ENCODE results near the gene TMEM18. TPM values are rescaled to one million over a fixed set of nuclear protein-coding genes. Genes with fewer than 3 reads are reported as not detected.

The TMEM18 gene
- total and polyA plus RNA-seq, 2 of the 13 experiments (the other 11 are each of a cell fraction or from before 2014, with no cell fraction given) = 45.9 to 49.4 TPM

GRCh38 chr2:675051-675450 is 2.2 kb downstream of the TMEM18 start:
- CTCF ChIA-PET (ENCODE audit: low intra/inter-chr PET ratio, low total read pairs) = no interaction called here
- Histone ChIP-seq H3K36me3 (replicated peaks in 1 of 2; ENCODE audit: control insufficient read depth in 1 of 2, insufficient read depth in 2 of 2, low read length in 2 of 2) (peaks cover 17 to 44% of the 10 kb centered on the region in 2 experiments), H3K79me2 (ENCODE audit: insufficient read depth, low read length) (peaks cover 34% of the 10 kb centered on the region), H3K9ac (ENCODE audit: insufficient read depth, low read depth, low read length) (peak overlapping the region; percentile 67; the same call in 1 of the 2 replicates), H2AFZ (ENCODE audit: low read length) (no peak overlapping the region), H3K4me3 (replicated peaks in 1 of 3; ENCODE audit: insufficient read depth in 1 of 3, low read depth in 2 of 3, low read length in 3 of 3) (no peak overlapping the region), H3K27ac (ENCODE audit: extremely low read length, insufficient read depth, low read length) (no peak overlapping the region), H4K20me1 (ENCODE audit: insufficient read depth, low read length) (no peaks in the 10 kb centered on the region; the same call in 1 of the 2 replicates), H3K27me3 (ENCODE audit: control insufficient read depth in 1 of 2, insufficient read depth in 2 of 2, low read length in 2 of 2) (no peaks in the 10 kb centered on the region; a peak in 1 of 5 replicates), H3K4me2 (ENCODE audit: low read depth, low read length) (0 out of 2 replicates have a peak overlapping the region, but pooled peaks have one; percentile 89), H3K9me3 (ENCODE audit: low read length) (no peaks in the 10 kb centered on the region), H3K4me1 (ENCODE audit: insufficient read depth, low read length) (peaks cover 25% of the 10 kb centered on the region)
- TF ChIP-seq RNF219 (CRISPR knock-in tag; IDR thresholded peaks at IDR 0.05) = no peak
- no peak for TF ChIP-seq ZNF430 (CRISPR knock-in tag; IDR thresholded peaks at IDR 0.05)
- BruUV-seq (replicated peaks) = no TSS peak
- no peak for ATAC-seq
- WGBS (ENCODE audit: low lambda C conversion rate) = 90% methylated on average over 4 of the region's 4 CpGs
- FAIRE-seq = no peak
- POLR2A ChIA-PET = no interaction called here
- intact Hi-C loops (cut with micrococcal nuclease; ENCODE audit: unreplicated experiment) = no loop called here
- DNase-seq (ENCODE audit: low spot score) = no peak
- in situ Hi-C loops (cut with HindIII; ENCODE audit: extremely low pct_ligation_motif_present, low pct_unique_long_range_greater_than_20kb) = no loop called here

GRCh38 chr2:674321-674985 is 2.8 kb downstream of the TMEM18 start:
- peaks cover 21 to 50% of the 10 kb centered on the region in 2 experiments for H3K36me3 ChIP-seq (replicated peaks in 1 of 2; ENCODE audit: control insufficient read depth in 1 of 2, insufficient read depth in 2 of 2, low read length in 2 of 2)
- H3K4me3 ChIP-seq (replicated peaks in 1 of 3; ENCODE audit: insufficient read depth in 1 of 3, low read depth in 2 of 3, low read length in 3 of 3) = no peak overlapping the region
- H3K79me2 ChIP-seq (ENCODE audit: insufficient read depth, low read length) = peaks cover 34% of the 10 kb centered on the region
- H3K27me3 ChIP-seq (ENCODE audit: control insufficient read depth in 1 of 2, insufficient read depth in 2 of 2, low read length in 2 of 2) = no peaks in the 10 kb centered on the region; a peak in 1 of 5 replicates
- in situ Hi-C loops (cut with HindIII; ENCODE audit: extremely low pct_ligation_motif_present, low pct_unique_long_range_greater_than_20kb) (no loop called here), intact Hi-C loops (cut with micrococcal nuclease; ENCODE audit: unreplicated experiment) (no loop called here)
- H3K4me1 ChIP-seq (ENCODE audit: insufficient read depth, low read length) = peaks cover 25% of the 10 kb centered on the region
- no peak overlapping the region for H3K27ac ChIP-seq (ENCODE audit: extremely low read length, insufficient read depth, low read length)
- H3K9ac ChIP-seq (ENCODE audit: insufficient read depth, low read depth, low read length) = no peak overlapping the region
- no peaks in the 10 kb centered on the region; the same call in 1 of the 2 replicates for H4K20me1 ChIP-seq (ENCODE audit: insufficient read depth, low read length)
- TF ChIP-seq ZNF607 (CRISPR knock-in tag; IDR thresholded peaks at IDR 0.05; ENCODE audit: borderline replicate concordance) (no peak), RAD21 (CRISPR knock-in tag; IDR thresholded peaks at IDR 0.05) (no peak), ZNF281 (CRISPR knock-in tag; IDR thresholded peaks at IDR 0.05; ENCODE audit: borderline replicate concordance) (no peak), ZNF230 (CRISPR knock-in tag; IDR thresholded peaks at IDR 0.05) (no peak)
- POLR2A ChIA-PET = no interaction called here
- ATAC-seq (no peak), FAIRE-seq (no peak), DNase-seq (ENCODE audit: low spot score) (no peak)
- 98% methylated on average over 9 of the region's 9 CpGs for WGBS (ENCODE audit: low lambda C conversion rate)
- CTCF ChIA-PET (ENCODE audit: low intra/inter-chr PET ratio, low total read pairs) = no interaction called here
- H3K4me2 ChIP-seq (ENCODE audit: low read depth, low read length) = no peak overlapping the region
- no TSS peak for BruUV-seq (replicated peaks)
- no peaks in the 10 kb centered on the region for H3K9me3 ChIP-seq (ENCODE audit: low read length)
- no peak overlapping the region for H2AFZ ChIP-seq (ENCODE audit: low read length)

Measured in HepG2 (cell line).